Suprapubic skin (tissue), 4 donors: ENCODE results near the gene TMEM91. TPM values are rescaled to one million over a fixed set of nuclear protein-coding genes. Genes with fewer than 3 reads are reported as not detected.

Source experiments
- DNase-seq, 2 donors: peaks; one replicate each; pipeline ENCODE4 v3.0.0-alpha.2; 2019; ENCODE audit warnings: low spot score in 2 of 2
- H3K27ac ChIP-seq: fragments of 200-600 bp; sonication (generic); one replicate; pipeline ENCODE4 v1.5.1; 2019
- H3K27me3 ChIP-seq: fragments of 200-600 bp; sonication (generic); one replicate; pipeline ENCODE4 v1.5.1; 2019
- H3K36me3 ChIP-seq: fragments of 200-600 bp; sonication (generic); one replicate; pipeline ENCODE4 v1.5.1; 2019
- H3K4me1 ChIP-seq: fragments of 200-600 bp; sonication (generic); one replicate; pipeline ENCODE4 v1.5.1; 2019
- H3K4me3 ChIP-seq: fragments of 200-600 bp; sonication (generic); one replicate; pipeline ENCODE4 v1.5.1; 2019; ENCODE audit warnings: mild to moderate bottlenecking
- H3K9me3 ChIP-seq: fragments of 200-600 bp; sonication (generic); one replicate; pipeline ENCODE4 v1.5.1; 2019
- EP300 ChIP-seq: sonication (generic); formaldehyde crosslinking; IDR thresholded peaks from one replicate; pipeline ENCODE4 v1.6.1; 2017; ENCODE audit warnings: antibody characterized with exemption
- POLR2A ChIP-seq, 2 donors: fragments of 450-650 bp; IDR thresholded peaks; one replicate each; pipeline ENCODE4 v1.6.1; 2017; ENCODE audit warnings: antibody characterized with exemption in 2 of 2, mild to moderate bottlenecking in 2 of 2, moderate library complexity in 2 of 2
- POLR2AphosphoS5 ChIP-seq, 3 donors: sonication (generic); formaldehyde crosslinking; IDR thresholded peaks; one replicate each; pipeline ENCODE4 v1.6.1; 2017; ENCODE audit warnings: antibody characterized with exemption in 3 of 3
- WGBS: methylation state at CpG from one replicate; pipeline ENCODE4 v1.1.5; 2018; 5-methylcytosine and 5-hydroxymethylcytosine counted together
- total RNA-seq, 4 donors: library from RNA; depleted of rRNA; stranded (reverse); fragments of >200 nt; gene quantifications; one replicate each; pipeline ENCODE4 v1.1.0, GENCODE V29; 2016
- TF ChIP-seq, protein P1 (sequence below), 2 donors: fragments of 200-600 bp in 1 of 2; fragments of 450-650 bp in 1 of 2; sonication (generic) in 1 of 2; IDR thresholded peaks; one replicate each; pipeline ENCODE4 v1.5.1; 2016 to 2019; ENCODE audit warnings: antibody characterized with exemption in 2 of 2, mild to moderate bottlenecking in 1 of 2, moderate library complexity in 1 of 2

TMEM91 gene
- total RNA-seq, 4 donors from 2014 or later, result 29.6 to 109 (median 88.1) TPM

DNA sequence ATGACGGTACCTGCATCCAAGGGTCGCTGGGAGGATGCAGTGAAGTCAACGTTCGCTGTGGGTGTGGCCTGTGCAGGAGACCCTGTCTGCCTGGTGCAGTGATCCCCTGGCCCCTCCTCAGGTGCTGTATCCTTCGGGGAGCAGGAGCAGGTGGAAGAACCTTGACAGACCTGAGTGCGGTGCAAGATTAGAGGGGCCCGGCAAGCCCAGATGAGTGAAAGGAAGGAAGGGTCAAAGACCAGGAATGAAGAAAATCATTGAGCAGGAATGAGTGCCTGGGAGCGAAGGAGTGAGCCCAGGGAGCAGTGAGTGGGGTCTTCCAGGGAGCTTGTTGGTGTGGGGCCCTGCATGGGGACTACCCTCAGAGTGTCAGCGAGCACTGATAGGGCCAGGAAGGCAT is 38.1 kb downstream of the TMEM91 start:
- peaks cover 13% of the 10 kb centered on the region for H3K4me1 ChIP-seq
- H3K27ac ChIP-seq, result no peak overlapping the region
- H3K9me3 ChIP-seq, result no peaks in the 10 kb centered on the region
- no peaks in the 10 kb centered on the region for H3K27me3 ChIP-seq
- no peak for DNase-seq
- no peak overlapping the region for H3K4me3 ChIP-seq
- H3K36me3 ChIP-seq, result peaks cover 83% of the 10 kb centered on the region
- TF ChIP-seq, protein P1, sequence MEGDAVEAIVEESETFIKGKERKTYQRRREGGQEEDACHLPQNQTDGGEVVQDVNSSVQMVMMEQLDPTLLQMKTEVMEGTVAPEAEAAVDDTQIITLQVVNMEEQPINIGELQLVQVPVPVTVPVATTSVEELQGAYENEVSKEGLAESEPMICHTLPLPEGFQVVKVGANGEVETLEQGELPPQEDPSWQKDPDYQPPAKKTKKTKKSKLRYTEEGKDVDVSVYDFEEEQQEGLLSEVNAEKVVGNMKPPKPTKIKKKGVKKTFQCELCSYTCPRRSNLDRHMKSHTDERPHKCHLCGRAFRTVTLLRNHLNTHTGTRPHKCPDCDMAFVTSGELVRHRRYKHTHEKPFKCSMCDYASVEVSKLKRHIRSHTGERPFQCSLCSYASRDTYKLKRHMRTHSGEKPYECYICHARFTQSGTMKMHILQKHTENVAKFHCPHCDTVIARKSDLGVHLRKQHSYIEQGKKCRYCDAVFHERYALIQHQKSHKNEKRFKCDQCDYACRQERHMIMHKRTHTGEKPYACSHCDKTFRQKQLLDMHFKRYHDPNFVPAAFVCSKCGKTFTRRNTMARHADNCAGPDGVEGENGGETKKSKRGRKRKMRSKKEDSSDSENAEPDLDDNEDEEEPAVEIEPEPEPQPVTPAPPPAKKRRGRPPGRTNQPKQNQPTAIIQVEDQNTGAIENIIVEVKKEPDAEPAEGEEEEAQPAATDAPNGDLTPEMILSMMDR (IDR thresholded peaks at IDR 0.05), result no peak
- TF ChIP-seq POLR2A (IDR thresholded peaks at IDR 0.05) (no peak), EP300 (no peak)
- 85% methylated on average over 9 of the region's 9 CpGs for WGBS

DNA sequence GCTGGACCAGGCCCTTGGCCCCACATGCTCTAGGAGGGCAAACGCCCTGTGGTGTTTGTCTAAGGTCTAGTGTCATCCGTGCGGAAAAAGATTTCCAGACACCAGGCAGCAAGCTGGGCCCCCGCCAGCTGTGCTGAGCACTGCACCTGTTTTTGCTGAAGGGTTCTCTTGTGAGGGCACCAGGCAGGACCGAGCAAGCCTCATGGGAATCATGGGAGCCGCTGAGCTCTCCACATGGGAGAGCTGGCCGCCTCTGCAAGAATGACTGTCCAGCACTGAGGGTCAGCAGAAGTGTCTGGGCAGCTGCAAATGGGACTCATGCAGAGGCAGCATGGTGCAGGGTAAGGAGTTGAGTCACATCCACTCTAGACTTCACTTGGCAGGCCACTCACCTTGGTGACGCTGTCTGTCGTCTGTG is 38.8 kb downstream of the TMEM91 start:
- WGBS, result 91% methylated on average over 5 of the region's 9 CpGs
- H3K4me3 ChIP-seq, result no peak overlapping the region
- H3K36me3 ChIP-seq, result peaks cover 90% of the 10 kb centered on the region
- DNase-seq, result no peak
- no peaks in the 10 kb centered on the region for H3K27me3 ChIP-seq
- peaks cover 13% of the 10 kb centered on the region for H3K4me1 ChIP-seq
- H3K27ac ChIP-seq, result no peak overlapping the region
- no peak for TF ChIP-seq POLR2AphosphoS5 (IDR thresholded peaks at IDR 0.05)
- no peak for TF ChIP-seq EP300
- TF ChIP-seq POLR2A (IDR thresholded peaks at IDR 0.05), result no peak
- H3K9me3 ChIP-seq, result no peaks in the 10 kb centered on the region

DNA sequence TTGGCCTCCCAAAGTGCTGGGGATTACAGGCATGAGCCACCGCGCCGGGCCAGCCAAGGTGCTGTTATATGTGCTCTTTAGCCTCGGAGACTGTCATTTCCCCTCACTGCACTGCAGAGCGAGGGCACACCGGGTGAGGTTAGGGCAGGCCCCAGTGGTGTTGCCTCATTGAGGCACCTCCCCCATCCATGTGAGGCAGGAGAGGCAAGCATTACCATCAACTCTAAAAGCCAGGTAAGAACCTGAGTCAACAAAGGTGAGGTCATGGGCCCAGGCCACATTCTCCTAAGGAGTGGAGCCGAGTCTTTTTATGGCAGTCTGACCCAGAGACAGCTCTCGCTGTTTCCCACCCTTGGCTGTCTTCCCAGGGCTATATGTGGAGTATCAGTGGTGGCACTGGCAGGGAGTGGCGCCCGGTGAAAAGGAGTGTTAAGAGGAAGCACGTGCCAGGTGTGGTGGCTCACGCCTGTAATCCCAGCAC is 39.9 kb downstream of the TMEM91 start:
- TF ChIP-seq POLR2A (IDR thresholded peaks at IDR 0.05) (no peak), EP300 (no peak), POLR2AphosphoS5 (IDR thresholded peaks at IDR 0.05) (no peak)
- TF ChIP-seq, protein P1 (IDR thresholded peaks at IDR 0.05), result no peak
- Histone ChIP-seq H3K36me3 (peaks cover 92% of the 10 kb centered on the region), H3K27me3 (no peaks in the 10 kb centered on the region), H3K27ac (no peak overlapping the region), H3K9me3 (no peaks in the 10 kb centered on the region), H3K4me1 (peaks cover 7% of the 10 kb centered on the region), H3K4me3 (no peak overlapping the region)
- 97% methylated on average over 12 of the region's 12 CpGs for WGBS
- DNase-seq, result no peak

DNA sequence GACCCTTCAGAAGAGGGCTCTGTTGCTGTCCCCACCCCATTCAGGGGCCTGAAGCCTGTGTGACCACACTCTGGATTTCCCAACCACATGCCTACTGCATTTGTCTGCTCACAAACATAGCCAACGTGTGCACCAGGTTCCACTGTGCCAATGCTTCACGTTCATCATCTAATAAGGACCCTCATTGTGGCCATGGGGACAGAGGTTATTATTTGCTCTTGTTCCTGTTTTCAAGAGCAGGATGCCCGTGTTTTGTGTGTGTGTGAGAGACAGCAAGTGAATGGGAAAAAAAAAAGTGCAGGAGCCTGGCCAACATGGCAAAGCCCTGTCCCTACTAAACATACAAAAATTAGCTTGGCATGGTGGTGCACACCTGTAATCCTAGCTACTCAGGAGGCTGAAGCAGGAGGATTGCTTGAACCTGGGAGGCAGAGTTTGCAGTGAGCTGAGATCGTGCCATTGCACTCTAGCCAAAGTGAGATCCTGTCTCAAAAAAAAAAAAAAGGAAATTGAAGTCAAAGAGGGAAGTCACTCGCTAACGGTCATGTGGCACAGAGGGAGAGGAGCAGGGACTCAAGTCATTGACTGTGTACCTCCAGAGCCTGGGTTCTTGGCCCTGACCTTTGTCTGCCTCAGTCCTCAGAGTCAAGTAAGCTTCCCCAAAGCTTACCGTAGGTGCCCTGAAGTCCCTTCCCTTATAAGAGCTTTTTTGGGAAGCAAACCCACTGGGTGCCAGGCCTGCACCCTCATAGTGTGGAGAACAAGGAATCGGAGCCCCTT is 44.0 kb downstream of the TMEM91 start:
- Histone ChIP-seq H3K9me3 (no peaks in the 10 kb centered on the region), H3K27me3 (no peaks in the 10 kb centered on the region), H3K36me3 (peaks cover 93% of the 10 kb centered on the region), H3K4me3 (no peak overlapping the region), H3K4me1 (peaks cover 10% of the 10 kb centered on the region), H3K27ac (peak overlapping the region; percentile 10)
- WGBS, result 68% methylated on average over 7 of the region's 8 CpGs
- DNase-seq, result no peak
- TF ChIP-seq POLR2A (IDR thresholded peaks at IDR 0.05), result no peak
- TF ChIP-seq POLR2AphosphoS5 (IDR thresholded peaks at IDR 0.05), result no peak
- TF ChIP-seq, protein P1 (IDR thresholded peaks at IDR 0.05), result no peak
- TF ChIP-seq EP300, result no peak

DNA sequence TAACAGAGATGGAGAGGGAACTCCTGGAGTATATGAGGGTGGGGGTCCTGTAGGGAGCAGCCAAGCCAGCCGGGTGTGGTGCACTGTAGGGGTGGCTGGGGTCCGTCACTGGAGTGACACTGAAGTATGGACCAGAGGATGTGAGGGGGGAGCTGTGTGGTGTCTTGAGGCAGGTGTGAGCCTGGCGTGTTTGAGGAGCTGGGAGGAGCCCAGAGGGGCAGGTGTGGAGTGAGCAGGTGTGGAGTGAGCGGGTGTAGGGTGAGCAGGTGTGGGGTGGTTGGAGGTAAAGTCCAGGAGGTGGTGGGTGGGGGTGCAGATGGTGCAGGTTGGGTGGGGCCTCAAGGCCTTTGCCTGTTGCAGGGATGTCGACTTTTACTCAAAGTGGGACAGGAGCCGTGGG is 45.0 kb downstream of the TMEM91 start:
- Histone ChIP-seq H3K36me3 (peaks cover 92% of the 10 kb centered on the region), H3K27ac (no peak overlapping the region), H3K4me3 (no peak overlapping the region), H3K9me3 (no peaks in the 10 kb centered on the region), H3K4me1 (peaks cover 18% of the 10 kb centered on the region), H3K27me3 (no peaks in the 10 kb centered on the region)
- 85% methylated on average over 6 of the region's 6 CpGs for WGBS
- TF ChIP-seq EP300, result no peak
- TF ChIP-seq, protein P1 (IDR thresholded peaks at IDR 0.05), result no peak
- TF ChIP-seq POLR2A (IDR thresholded peaks at IDR 0.05), result no peak
- no peak for DNase-seq
